NK-92 treated with Interleukin-12 subunit alpha and Interleukin-12 subunit beta, amount 100 ng/mL, for 24 hours (cell line): ENCODE results near the gene TARS1.
A peak's percentile ranks its signal among the peaks of the same experiment; 100 is the strongest.

ENCODE experiments used
- DNase-seq: peaks from one replicate; lab custom pipeline; 2025; lab: John Stamatoyannopoulos, UW

TARS1 gene

DNA sequence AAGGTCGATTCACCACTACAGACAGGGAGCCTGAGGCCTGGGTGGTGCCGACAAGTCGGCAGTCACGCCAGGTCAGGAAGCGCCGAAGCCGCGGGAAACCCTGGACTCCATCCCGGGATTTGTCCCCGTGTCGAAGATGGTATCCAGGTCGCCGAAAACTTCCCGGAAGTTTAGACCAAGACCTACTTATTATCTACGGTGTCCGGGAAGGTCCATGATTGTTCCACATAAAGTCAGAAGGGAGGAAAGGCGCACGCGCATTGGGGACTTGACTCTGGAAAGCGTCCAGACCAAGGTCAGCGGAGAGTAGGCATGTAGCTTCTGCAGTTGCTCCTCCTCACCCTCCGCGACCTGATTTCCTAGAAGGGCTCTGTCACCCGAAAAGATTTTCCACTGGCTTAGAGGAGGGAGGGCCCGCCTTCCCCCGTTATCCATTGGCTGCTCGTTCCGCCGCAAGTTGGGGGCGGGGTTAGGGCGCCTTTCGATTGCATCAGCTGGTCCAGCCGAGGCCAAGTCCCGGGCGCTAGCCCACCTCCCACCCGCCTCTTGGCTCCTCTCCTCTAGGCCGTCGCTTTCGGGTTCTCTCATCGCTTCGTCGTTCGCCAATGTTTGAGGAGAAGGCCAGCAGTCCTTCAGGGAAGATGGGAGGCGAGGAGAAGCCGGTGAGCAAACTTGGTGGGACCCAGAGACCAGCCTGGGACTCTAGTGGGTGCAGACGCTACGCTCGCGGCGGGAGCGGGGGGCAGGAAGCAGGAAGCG, at the start of gene TARS1:
TARS1 (plus strand) TSS at position 484 of the 759 bp plus-strand sequence; CDS start at position 606, 122 bp downstream.
- DNase-seq, result peak; percentile 97

DNA sequence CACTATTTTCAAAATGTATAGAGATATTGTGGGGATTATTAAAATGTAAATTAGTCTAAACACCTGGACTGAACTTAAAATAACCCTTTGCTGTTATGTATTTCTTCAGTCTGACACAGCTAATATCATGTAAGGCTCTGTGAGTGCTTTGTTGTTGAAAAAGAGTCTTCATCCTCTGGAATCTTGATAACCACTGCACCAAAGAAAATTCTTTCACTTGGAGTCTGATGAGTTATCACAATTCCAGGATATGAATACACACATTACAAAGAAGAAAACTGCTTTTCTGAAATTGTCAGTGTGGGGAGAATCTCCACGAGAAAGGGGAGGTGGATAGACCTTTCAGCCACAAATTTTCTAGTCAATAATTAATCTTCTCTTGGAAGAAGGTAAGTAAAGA, 42.3 kb upstream of the TARS1 start:
- no peak for DNase-seq

DNA sequence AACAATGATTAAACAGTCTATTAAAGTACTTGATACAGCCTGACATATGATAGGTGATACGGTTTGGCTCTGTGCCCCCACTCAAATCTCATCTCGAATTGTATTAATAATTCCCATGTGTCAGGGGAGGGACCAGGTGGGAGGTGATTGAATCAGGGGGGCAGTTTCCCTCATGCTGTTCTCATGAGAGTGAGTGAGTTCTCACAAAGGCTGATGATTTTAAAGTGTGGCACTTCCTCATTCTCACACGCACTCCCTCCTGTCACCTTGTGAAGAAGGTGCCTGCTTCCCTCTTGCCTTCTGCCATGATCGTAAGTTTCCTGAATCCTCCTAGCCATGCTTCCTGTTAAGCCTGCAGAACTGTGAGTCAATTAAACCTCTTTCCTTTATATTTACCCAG, 40.1 kb upstream of the TARS1 start:
- DNase-seq, result no peak

DNA sequence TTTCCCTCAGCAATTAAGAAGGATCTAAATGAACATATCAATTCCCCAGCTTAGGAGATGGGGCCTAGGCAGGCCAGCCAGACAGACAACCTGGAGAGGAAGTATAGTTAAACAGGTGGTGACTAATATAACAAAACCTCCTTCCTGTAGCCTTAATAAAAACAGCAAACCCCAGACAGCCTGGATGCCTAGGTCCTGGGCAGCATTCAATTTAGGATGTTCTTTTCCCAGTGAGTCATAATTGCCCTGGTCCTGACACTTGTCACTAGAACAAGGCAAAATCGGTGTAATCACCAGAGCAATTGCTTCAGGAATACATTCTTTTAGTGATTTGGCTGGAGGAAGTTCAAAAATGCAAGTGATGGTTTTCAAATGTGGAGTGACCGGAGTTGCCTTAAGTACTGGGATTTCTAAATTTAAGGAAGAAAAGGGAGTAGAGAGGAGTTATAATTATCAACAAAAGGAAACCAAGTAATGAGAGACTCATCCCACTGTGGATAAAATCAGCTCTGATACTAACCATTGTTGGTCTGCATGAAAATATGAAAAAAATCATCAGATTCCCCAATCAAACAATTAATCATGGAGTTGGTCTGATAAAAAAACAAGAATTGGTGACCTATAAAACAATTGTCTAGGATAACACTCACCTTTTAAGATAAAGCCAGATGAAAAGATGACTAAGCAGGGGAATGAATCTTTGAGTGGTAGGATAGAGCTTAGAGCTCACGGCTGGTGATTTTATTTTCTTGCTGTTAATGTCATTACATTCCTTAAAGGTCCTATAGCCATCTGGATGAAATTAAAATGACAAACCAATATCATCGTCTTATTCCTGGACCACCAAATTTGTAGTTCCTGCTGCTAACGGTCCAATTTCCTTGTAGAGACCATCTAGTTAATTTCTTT, 39.0 kb upstream of the TARS1 start:
- no peak for DNase-seq

DNA sequence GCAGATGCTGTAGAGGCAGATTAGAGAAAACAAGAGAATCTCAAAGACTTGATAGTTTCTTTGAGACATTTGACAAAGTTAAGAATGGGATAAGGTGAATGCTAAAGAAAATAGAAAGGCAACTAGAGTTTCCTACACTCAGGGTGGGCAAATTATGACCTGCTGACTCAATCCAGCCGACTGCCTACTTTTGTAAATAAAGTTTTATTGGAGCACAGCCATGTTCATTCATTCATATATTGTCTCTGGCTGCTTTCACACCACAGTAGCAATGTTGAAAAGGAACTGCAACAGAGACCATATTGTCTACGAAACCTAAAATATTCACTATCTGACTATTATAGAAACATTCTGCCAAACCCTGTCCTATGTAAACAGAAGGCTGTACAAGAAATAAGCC, 37.6 kb upstream of the TARS1 start:
- no peak for DNase-seq

DNA sequence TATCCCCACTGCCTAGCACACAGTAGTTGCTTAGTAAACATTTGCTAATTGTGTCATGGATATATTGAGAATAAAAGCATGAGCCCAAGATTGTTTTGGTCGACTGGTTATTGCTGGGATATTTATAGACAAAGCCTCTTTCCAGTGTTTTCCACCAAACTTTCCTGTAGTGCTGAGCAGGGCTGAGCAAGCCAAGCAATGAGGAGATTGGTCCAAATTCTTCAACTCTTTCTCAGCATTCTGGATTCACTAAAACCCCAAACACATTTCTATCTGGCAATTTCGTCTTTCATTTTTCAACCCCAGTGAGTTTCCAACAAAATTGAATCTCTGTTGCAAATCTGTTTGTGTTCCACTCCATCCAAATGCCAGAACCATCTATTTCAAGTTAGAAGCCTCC, 31.9 kb upstream of the TARS1 start:
- no peak for DNase-seq

DNA sequence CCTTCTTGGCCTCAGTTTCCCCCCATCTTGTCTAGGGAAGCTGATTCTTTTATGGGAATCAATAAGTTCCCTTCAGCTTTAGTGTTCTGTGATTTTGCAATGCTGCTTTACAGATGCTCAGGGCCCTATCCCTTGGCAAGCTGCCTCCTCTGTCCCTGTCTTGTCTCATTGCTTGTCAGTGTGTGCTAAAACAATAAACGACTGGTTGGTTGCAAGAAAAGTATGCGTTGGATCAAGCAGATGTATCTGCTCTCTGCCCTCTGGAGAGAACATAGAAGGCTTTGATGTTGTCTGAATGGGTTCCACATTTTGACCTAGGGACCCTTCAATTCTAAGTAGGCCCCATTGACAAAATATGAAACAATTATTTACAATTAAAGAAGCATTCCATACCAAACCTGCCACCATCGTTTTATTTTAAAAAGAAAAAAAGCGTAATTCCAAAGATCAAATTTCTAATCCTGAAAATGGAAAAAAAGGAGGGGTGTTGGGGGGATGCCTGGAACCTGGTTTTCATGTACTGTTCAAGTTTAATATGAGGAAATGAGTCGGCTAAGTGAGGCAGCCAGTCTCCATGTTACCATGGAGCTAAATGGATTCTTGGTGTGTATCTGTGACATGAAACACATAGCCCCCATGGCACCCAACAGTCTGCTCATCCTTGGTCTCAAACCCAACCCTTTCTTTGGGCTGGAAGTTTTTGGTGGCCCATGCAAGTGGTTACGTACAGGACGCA, 31.2 kb upstream of the TARS1 start:
- DNase-seq, result no peak

DNA sequence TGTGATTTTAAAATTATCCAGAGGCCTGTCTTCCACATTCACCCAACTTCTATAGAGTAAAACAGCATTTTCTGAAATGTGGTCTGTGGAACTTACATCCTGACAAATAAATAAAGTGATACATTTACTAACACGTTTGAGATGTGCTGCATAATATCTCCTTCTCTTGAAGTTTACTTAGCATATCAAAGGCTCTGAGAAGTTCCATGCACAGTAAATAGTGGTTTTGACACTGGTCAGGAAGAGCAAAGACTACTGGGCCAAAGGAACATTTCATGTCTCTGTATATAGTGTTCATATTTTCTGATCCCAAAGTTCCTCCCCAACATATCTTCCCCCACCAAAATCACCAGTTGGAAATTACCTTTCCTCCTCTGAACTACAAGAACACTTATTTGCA, 30.5 kb upstream of the TARS1 start:
- no peak for DNase-seq

DNA sequence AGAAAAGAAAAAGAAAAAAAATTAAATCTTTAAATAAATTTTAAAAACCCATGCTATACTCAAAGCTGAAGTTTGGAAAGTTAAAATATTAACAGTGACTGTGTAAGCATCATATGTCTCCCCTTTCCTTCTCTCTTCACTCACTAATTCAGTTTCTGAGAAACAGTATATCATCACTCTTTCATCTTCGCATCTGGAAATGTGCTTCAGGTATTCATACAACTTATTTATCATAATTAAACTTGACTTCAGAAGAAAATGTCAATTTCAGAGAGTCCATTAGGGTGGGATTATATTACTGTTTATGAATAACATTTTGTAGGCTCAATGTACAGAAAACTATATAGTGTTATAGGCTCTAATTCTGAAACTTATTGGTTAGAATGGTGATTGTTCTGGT, 29.3 kb upstream of the TARS1 start:
- no peak for DNase-seq

DNA sequence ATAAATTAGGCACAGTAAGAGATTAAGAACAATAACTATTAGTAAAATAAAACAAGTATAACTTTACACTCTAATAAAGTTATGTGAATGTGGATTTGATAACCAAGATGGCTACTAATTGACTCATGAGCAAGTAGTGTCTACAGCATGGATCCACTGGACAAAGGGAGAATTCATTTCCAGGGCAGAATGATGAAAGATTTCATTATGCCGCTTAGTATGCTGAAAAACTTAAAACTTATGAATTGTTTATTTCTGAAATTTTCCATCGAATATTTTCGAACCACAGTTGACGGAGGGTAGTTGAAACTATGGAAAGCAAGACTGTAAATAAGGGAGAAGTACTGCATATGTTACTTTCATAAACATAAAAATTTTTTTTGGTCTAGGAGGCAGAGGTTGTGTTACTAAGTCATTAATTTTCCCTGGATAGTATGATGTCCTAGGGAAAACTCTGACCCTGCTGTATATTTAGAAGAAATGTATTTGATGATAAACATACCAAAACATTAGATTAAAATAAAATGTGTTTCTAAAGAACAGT, 24.9 kb upstream of the TARS1 start:
- no peak for DNase-seq

DNA sequence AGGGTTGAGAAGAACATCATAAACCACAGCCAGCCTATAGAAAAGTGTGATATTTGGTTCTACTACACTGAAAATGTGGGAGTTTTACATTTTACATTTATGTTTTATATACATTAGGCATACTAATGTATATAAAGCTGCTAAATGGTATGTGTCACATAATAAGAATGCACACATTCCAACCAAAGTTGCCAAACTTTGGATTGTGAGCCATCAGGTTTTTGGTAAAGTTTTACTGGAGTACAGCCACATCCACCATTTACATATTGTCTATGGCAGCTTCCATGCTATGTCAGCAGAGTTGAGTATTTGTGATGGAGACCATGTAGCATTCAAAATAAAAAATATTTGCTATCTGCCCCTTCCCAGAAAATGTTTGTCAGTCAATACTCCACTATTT, 23.1 kb upstream of the TARS1 start:
- DNase-seq, result no peak

DNA sequence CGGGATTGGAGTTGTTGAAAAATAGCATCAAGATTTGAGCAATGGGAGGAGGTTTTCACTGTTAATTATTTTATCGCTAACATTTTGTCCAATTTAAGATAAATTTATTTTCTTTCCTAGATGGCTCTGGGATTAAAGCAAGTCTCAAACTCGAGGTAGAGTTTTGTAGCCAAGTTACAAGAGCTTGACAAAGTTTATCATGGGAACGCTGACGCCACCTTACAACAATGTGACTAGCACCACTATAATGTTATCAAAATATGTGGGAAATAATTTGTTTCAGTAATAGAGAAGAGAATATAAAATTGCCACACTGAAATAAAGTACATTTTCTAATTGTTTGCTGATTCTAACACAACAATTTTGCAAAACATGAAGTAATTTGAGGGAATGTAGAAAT, 19.8 kb upstream of the TARS1 start:
- DNase-seq, result no peak

DNA sequence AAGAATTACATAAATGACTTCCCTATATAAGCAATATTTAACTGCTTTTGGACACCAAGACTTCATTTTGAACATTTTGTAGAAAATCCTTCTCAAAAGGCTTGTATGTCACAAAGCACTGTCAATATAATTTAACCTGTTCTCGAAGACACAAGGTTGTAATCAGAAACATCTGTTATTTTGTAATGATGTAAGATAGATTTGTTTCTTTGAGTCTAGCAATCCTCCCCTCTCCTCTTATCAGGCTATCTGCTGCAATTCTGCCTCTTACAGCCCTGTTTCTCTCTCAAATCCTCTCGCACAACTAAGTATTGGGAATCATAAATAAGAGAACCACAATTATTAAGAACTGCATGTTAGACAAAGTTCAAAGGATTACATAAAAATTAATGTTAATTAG, 18.6 kb upstream of the TARS1 start:
- no peak for DNase-seq

DNA sequence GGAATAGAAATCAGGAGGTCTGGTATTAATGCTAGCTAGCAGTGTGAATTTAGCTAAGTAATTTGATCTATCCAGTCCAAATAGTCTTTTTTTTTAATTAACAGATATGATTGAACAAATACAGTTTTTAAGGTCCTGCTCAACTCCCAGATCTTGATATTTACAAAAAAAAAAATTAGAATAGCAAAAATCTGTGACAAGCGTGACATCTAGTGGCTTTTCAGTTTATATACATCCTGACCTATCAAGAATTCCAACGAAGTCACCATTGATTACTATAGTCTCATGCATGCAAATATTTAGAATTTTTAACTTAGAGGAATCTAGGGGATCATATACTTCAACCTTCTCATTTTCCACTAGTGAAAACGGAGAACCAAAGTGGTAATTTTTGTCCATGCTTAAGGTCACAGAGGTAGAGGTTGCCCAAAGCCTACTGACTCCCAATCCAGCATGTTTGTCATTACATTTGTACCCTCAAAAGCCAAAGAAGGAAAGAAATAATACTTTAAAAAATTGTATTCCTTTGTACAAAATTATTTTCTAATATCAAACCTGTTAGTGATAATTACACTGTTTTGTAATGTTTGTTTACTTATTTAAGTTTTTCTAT, 17.6 kb upstream of the TARS1 start:
- DNase-seq, result no peak

DNA sequence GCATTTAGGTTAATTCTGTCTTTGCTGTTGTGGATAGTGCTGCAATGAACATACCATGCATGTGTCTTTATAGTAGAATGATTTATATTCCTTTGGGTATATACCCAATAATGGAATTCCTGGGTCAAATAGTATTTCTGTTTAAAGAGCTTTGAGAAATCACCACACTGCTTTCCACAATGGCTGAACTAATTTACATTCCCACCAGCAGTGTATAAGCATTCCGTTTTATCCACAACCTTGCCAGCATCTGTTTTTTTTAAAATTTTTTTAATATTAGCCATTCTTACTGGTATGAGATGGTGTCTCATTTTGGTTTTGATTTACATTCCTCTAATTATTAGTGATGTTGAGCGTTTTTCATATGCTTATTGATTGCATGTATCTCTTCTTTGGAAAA, 15.5 kb upstream of the TARS1 start:
- DNase-seq, result no peak

DNA sequence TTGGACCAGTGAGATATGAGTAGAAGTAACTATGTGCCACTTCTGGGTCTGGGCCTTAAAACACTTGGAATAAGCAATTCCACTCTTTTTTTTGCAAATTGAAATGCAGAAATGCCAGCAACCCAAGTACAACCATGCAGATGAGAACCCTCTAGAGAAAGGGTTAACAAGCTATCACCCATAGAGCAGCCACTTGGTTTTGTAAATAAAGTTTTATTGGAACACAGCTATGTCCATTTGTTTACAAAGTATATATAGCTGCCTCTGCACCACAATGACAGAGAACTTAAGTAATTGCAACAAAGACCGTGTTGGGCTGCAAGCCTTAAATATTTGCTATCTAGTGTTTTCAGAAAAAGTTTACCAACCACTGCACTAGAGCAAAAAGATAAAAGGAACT, 9.8 kb upstream of the TARS1 start:
- DNase-seq, result no peak

DNA sequence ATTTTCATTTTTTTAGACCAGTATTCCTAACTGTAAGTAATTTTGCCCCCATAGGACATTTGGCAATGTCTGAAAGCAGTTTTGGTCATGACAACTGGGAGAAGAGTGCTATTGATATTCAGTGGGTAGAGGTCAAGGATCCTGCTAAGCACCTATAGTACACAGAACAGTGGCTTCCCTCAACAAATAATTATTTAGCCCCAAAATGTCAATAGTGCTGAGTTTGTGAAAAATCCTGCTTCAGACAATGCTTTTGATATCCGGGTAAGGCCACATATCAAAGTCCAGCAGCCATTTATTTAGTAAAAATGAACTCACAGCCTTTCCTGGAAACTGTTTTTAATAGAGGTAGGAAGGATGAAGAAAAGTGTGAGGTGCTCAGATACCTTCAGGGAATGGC, 8.1 kb upstream of the TARS1 start:
- DNase-seq, result no peak

DNA sequence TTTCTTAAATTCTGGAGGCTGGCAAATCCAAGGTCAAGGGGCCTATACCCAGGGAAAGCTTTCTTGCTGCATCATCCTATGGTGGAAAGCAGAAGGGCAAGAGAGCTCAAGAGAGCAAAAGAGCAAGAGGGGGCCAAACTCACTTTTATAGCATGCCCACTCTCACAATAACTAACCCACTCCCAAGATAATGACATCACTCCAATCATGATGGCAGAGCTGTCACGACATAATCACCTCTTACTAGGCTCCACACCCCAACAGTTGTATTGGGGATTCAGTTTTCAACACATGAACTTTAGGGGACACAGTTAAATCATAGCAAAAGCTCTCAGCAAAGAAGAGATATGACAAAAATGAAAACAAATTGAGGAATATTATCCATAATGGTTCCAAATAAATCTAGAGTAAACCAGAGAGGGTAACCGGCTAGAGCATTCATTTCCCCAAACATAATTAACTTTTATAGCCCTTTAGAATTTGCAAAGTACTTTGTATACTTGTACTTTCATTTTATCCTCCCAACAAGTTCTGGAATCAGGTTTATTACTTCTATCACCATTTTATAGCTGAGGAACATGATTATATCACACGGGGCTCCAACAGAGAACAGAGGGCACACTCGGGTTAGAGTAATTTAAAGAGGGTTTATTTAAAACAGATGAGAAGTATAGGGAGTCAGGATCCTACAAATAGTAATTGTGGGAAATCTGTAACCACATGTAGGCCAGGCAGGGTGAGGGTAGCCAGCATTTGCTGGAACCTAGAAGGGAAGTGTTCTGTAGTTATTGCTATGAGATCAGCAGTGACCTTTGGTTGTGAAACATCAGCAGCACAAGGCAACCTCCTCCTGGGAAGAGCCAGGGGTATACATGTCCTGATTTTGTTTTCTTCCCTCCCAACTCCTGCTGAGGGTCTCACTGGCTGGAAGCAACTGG, 7.2 kb upstream of the TARS1 start:
- no peak for DNase-seq

DNA sequence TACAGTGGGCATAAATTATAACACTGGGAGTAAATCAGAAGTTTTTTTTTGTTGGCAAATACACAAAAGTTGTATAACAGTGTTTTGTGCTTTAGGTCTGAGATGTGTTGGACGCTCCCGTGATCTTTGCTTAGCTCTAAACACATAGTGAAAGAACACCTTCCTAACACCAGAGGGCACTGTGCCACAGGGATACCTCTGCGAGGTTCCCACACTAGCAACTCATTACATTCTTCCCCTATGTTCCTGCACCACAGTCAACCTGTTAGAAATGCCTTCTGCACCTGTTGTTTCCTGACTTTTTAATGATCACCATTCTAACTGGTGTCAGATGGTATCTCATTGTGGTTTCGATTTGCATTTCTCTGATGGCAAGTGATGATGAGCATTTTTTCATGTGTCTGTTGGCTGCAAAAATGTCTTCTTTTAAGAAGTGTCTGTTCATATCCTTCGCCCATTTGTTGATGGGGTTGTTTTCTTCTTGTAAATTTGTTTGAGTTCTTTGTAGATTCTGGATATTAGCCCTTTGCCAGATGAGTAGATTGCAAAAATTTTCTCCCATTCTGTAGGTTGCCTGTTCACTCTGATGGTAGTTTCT, 4.8 kb upstream of the TARS1 start:
- peak; percentile 21 for DNase-seq

DNA sequence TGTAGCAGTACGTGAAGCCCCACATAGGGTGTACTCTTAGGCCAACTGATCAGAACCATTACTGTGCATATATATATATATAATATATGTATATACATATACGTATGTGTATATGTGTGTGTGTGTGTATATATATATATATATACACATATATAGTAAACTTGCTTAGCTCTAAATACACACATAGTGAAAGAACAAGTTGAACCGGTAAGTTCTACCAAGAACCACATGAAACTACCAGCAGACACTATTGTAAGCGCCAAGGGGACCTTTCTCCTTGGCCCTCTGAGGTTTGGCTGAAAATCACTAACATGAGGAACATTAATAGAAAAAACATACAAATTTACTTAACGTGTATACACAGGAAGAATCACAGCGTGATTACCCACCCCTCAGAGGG, 1.8 kb upstream of the TARS1 start:
- DNase-seq, result no peak
